GM12891 (cell line): ENCODE measurements around the gene ATP12A.
A peak's percentile ranks its signal among the peaks of the same experiment; 100 is the strongest.
"Not testable (repeated sequence)": the region's sequence is repeated elsewhere in the genome, so short reads cannot be mapped to it uniquely, and the experiment has no call there.

Experiments used
- DNase-seq: peaks from one replicate; pipeline ENCODE4 v3.0.0; 2011; ENCODE audit warnings: low spot score; ENCODE audit not compliant: insufficient read length
- FAIRE-seq: peaks from 2 replicates; lab custom pipeline; 2011; peaks lifted over from hg19 to GRCh38; lab: Jason Lieb, UNC
- PAX5 ChIP-seq: IDR thresholded peaks from 2 replicates; pipeline ENCODE4 v1.6.1; 2011; ENCODE audit warnings: low read length, moderate library complexity, mild to moderate bottlenecking; ENCODE audit not compliant: insufficient read depth, severe bottlenecking
- POLR2A ChIP-seq: IDR thresholded peaks from 2 replicates; pipeline ENCODE4 v1.6.1; 2011; ENCODE audit warnings: low read depth, low read length, control low read depth
- POLR2AphosphoS5 ChIP-seq: IDR thresholded peaks from 2 replicates; pipeline ENCODE4 v1.6.1; 2011; ENCODE audit warnings: low read depth, low read length, control low read depth
- POU2F2 ChIP-seq: IDR thresholded peaks from 2 replicates; pipeline ENCODE4 v1.6.1; 2011; ENCODE audit warnings: low read depth, mild to moderate bottlenecking, control low read depth, low read length, moderate library complexity
- SPI1 ChIP-seq: IDR thresholded peaks from 2 replicates; pipeline ENCODE4 v1.6.1; 2011; ENCODE audit warnings: low read depth, low read length, control low read depth
- TAF1 ChIP-seq: IDR thresholded peaks from 2 replicates; pipeline ENCODE4 v1.6.1; 2011; ENCODE audit warnings: low read depth, low read length, control low read depth

ATP12A gene

GRCh38 chr13:24719139-24719538 lies 38.9 kb downstream of the ATP12A start:
- FAIRE-seq, result no peak
- no peak for DNase-seq
- TF ChIP-seq POU2F2, result no peak
- no peak for TF ChIP-seq SPI1
- no peak for TF ChIP-seq PAX5
- no peak for TF ChIP-seq TAF1
- TF ChIP-seq POLR2A, result no peak
- no peak for TF ChIP-seq POLR2AphosphoS5

GRCh38 chr13:24723206-24723605 lies 43.0 kb downstream of the ATP12A start:
- TF ChIP-seq SPI1, result no peak
- FAIRE-seq, result no peak
- no peak for DNase-seq

GRCh38 chr13:24724714-24725113 lies 44.5 kb downstream of the ATP12A start:
- TF ChIP-seq POU2F2, result no peak
- TF ChIP-seq POLR2A, result no peak
- no peak for TF ChIP-seq SPI1
- TF ChIP-seq TAF1, result no peak
- TF ChIP-seq PAX5, result no peak
- TF ChIP-seq POLR2AphosphoS5, result no peak
- DNase-seq (no peak), FAIRE-seq (no peak)

DNA sequence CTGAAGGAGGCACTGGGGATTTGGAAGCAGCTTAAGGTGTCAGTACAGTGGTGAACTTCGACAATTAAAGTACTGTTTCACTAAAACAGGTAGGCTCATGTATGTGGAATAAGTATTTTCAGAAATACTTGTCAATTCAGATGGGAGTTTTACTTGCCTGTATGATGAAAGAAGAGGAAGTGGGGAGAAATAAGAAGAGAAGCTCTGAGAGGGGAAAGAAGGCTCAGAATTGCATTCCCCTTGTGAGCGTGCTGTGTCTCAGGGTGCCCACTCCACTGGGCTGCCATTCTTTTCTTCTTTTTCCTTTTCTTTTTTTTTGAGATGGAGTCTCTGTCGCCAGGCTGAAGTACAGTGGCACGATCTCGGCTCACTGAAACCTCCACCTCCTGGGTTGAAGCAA lies 45.2 kb downstream of the ATP12A start:
- DNase-seq (no peak), FAIRE-seq (no peak)
- TF ChIP-seq SPI1 (peak; percentile 65; the same call in 1 of the 2 replicates), POLR2A (no peak)

DNA sequence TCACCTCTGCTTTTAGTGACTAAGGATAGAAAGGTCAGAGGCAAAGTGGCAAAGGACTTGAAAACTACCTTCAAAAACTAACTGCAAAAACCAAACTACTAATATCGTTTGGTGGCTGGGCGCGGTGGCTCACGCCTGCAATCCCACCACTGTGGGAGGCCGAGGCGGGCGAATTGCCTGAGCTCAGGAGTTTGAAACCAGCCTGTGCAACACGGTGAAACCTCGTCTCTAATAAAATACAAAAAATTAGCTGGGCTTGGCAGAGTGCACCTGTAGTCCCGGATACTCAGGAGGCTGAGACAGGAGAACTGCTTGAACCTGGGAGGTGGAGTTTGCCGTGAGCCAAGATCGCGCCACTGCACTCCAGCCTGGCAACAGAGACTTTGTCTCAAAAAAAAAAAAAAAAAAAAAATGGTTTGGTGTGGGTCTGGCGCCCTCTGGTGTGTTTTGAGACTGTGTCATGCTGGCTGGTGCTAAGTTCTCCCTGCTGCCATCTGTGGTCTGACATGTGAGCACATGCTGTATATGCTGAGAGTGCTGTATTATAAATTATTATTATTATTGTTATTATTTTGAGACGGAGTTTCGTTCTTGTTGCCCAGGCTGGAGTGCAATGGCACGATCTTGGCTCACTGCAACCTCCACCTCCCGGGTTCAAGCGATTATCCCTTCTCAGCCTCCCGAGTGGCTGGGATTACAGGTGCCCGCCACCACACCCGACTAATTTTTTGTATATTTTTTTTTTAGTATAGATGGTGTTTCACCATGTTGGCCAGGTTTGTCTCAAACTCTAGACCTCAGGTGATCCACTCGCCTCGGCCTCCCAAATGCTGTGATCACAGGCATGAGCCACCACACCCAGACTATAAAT lies 47.8 kb downstream of the ATP12A start:
- peak; percentile 75 for DNase-seq
- FAIRE-seq, result peak; percentile 89
- no peak for TF ChIP-seq SPI1
- TF ChIP-seq POU2F2, result peak; percentile 24; the same call in 1 of the 2 replicates
- TF ChIP-seq TAF1, result no peak
- no peak for TF ChIP-seq POLR2A

GRCh38 chr13:24730873-24731567 lies 50.8 kb downstream of the ATP12A start:
- DNase-seq, result not testable (repeated sequence)
- TF ChIP-seq SPI1, result peak; percentile 70
- peak; percentile 77 for FAIRE-seq

- TF ChIP-seq SPI1 (peak; percentile 73), TAF1 (no peak)
- DNase-seq (no peak), FAIRE-seq (peak; percentile 69)
These were observed 54.7 kb downstream of the ATP12A start for GRCh38 chr13:24734950-24735349.

- FAIRE-seq (no peak), DNase-seq (no peak)
- TF ChIP-seq SPI1, result no peak
- no peak for TF ChIP-seq POLR2A
- TF ChIP-seq TAF1, result no peak
- TF ChIP-seq POLR2AphosphoS5, result no peak
- no peak for TF ChIP-seq PAX5
- no peak for TF ChIP-seq POU2F2
These were observed 56.8 kb downstream of the ATP12A start for GRCh38 chr13:24737042-24737441.

GRCh38 chr13:24738366-24738847 lies 58.2 kb downstream of the ATP12A start:
- DNase-seq (no peak), FAIRE-seq (no peak)
- TF ChIP-seq POU2F2, result no peak
- no peak for TF ChIP-seq POLR2A
- no peak for TF ChIP-seq TAF1

DNA sequence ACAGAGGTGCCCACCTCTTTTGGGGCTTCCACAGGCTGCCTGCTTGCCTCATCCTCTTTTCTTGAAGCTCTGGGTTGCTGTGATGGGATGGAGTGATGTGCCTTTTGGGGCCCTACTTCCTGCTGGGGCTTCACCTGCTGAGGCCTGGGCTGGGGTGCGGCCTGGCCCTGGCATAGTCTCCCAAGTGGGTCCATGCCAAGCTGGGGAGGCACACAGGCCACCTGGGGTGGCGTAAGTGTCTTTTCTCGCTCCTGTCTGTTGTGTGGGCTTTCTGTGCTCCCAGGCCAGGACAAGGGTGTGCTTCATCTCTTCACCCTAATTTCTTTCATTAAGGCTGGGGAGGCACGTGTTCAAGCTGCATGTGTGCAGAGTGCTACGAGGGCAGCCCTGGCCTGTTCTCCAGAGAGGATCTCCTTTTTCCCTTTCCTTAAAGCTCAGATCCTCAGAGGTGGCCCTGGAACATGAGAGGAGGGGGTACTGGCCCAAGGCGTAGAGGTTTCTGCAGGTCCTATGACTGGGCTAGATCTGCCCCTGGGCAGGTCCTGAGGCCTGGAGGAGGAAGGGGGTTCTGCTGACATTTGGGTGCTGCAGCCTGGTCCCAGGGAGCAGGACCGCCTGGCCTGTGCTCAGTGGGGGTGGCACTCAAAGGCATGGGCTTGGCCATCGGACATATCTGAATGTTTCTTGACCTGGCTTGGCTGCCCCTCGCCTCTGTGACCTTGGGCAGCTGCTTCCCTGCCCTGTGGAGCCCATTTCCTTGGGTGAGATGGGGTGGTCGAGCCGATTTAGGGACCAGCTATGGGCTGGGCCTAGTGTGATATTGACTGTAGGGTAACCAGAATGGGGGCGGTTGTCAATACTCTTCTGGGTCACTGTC lies 60.0 kb downstream of the ATP12A start:
- no peak for DNase-seq
- no peak for FAIRE-seq
- TF ChIP-seq POLR2A (no peak), TAF1 (no peak), PAX5 (no peak), SPI1 (no peak), POU2F2 (no peak), POLR2AphosphoS5 (no peak)
